ENCODE data around the gene PLD3. TPM values are rescaled to one million over a fixed set of nuclear protein-coding genes. Genes with fewer than 3 reads are reported as not detected.
A peak's percentile ranks its signal among the peaks of the same experiment; 100 is the strongest.

Gene PLD3
- total RNA-seq, 2 experiments from 2014 or later, result 109 to 114 TPM

DNA sequence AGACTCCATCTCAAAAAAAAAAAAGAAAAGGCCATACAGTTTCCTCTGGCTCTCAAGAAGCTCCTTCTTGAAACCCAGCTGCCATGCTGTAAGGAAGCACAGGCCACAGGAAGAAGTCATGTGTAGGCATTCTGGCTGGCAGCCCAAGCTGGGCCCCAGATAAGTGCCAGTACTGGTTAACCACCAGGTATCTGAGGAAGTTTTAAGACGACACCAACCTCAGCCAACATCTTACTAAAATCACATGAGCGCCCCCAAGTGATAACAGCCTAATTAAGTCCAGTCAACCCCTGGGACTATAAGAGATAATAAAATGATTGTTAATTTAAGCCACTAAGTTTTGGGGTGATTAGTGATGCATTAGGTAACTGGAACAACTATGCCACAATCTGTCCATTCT lies 36.0 kb upstream of the PLD3 start:
- Histone ChIP-seq H3K9me2 (ENCODE audit: insufficient read depth, low read length) (no peaks in the 10 kb centered on the region), H3K36me3 (ENCODE audit: insufficient read depth, low read length) (peaks cover 19% of the 10 kb centered on the region; the same call in 1 of the 2 replicates), H2AFZ (ENCODE audit: low read length) (no peak overlapping the region), H4K20me1 (ENCODE audit: insufficient read depth, low read length) (no peaks in the 10 kb centered on the region), H3K4me2 (ENCODE audit: low read length) (no peak overlapping the region), H3K4me3 (ENCODE audit: low read depth, low read length, poor library complexity, severe bottlenecking) (no peak overlapping the region), H3K9me3 (ENCODE audit: low read length) (no peaks in the 10 kb centered on the region), H3K4me1 (ENCODE audit: insufficient read depth, low read length, poor library complexity, severe bottlenecking) (no peaks in the 10 kb centered on the region), H3K79me2 (ENCODE audit: insufficient read depth, low read depth, low read length) (no peaks in the 10 kb centered on the region), H3K27ac (ENCODE audit: low read depth, low read length, poor library complexity, severe bottlenecking) (no peak overlapping the region)
- intact Hi-C loops (cut with micrococcal nuclease; ENCODE audit: unreplicated experiment), result no loop called here
- ChIA-PET CTCF (ENCODE audit: unreplicated experiment) (no interaction called here), POLR2A (no interaction called here)
- TF ChIP-seq, protein P1, sequence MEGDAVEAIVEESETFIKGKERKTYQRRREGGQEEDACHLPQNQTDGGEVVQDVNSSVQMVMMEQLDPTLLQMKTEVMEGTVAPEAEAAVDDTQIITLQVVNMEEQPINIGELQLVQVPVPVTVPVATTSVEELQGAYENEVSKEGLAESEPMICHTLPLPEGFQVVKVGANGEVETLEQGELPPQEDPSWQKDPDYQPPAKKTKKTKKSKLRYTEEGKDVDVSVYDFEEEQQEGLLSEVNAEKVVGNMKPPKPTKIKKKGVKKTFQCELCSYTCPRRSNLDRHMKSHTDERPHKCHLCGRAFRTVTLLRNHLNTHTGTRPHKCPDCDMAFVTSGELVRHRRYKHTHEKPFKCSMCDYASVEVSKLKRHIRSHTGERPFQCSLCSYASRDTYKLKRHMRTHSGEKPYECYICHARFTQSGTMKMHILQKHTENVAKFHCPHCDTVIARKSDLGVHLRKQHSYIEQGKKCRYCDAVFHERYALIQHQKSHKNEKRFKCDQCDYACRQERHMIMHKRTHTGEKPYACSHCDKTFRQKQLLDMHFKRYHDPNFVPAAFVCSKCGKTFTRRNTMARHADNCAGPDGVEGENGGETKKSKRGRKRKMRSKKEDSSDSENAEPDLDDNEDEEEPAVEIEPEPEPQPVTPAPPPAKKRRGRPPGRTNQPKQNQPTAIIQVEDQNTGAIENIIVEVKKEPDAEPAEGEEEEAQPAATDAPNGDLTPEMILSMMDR (conservative IDR thresholded peaks at IDR 0.05; ENCODE audit: low read length), result peak; percentile 46
- TF ChIP-seq EZH2phosphoT487 (IDR thresholded peaks at IDR 0.05; ENCODE audit: borderline replicate concordance, low read depth, low read length), result no peak
- DNase-seq (ENCODE audit: low spot score), result peak; percentile 2
- no TSS peak for BruUV-seq (replicated peaks)

DNA sequence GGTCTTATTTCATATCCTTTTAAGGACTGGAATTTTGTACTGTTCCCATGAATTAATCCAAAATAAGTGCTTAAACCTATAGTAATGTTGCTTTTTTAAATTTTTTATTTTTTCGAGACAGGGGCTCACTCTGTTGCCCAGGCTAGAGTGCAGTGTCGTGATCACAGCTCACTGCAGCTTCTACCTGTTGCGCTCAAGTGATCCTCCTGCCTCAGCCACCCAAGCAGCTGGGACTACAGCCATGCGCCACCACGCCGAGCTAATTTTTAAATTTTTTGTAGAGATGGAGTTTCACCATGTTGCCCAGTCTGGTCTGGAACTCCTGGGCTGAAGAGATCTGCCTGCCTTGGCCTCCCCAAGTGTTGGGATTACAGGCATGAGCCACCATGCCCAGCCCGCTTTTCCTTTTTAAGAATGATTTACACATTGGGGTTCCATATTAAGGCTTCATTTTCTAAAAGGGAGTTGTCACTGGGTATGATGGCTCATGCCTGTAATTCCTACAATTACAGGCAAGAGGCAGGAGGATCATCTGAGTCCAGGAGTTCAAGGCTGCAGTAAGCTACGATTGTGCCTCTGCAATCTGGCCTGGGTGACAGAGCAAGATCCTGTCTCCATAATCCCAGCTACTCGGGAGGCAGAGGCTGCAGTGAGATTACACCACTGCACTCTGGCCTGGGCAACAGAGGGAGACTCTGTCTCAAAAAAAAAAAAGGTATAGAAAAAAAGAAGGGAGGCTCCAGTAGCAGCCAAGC lies 35.1 kb upstream of the PLD3 start:
- no peak overlapping the region for H3K4me3 ChIP-seq (ENCODE audit: low read depth, low read length, poor library complexity, severe bottlenecking)
- no peak overlapping the region for H3K4me2 ChIP-seq (ENCODE audit: low read length)
- H3K27ac ChIP-seq (ENCODE audit: low read depth, low read length, poor library complexity, severe bottlenecking), result no peak overlapping the region
- no peak overlapping the region for H2AFZ ChIP-seq (ENCODE audit: low read length)
- no peaks in the 10 kb centered on the region for H3K79me2 ChIP-seq (ENCODE audit: insufficient read depth, low read depth, low read length)
- no peaks in the 10 kb centered on the region for H4K20me1 ChIP-seq (ENCODE audit: insufficient read depth, low read length)
- peaks cover 22% of the 10 kb centered on the region for H3K36me3 ChIP-seq (ENCODE audit: insufficient read depth, low read length)
- H3K9me3 ChIP-seq (ENCODE audit: low read length), result no peaks in the 10 kb centered on the region
- H3K4me1 ChIP-seq (ENCODE audit: insufficient read depth, low read length, poor library complexity, severe bottlenecking), result no peaks in the 10 kb centered on the region
- DNase-seq (ENCODE audit: low spot score), result no peak
- POLR2A ChIA-PET, result no interaction called here
- BruUV-seq (replicated peaks), result no TSS peak
- intact Hi-C loops (cut with micrococcal nuclease; ENCODE audit: unreplicated experiment), result no loop called here
- CTCF ChIA-PET (ENCODE audit: unreplicated experiment), result no interaction called here
- TF ChIP-seq, protein P1 (conservative IDR thresholded peaks at IDR 0.05; ENCODE audit: low read length), result no peak
- TF ChIP-seq EZH2phosphoT487 (IDR thresholded peaks at IDR 0.05; ENCODE audit: borderline replicate concordance, low read depth, low read length), result no peak
- H3K9me2 ChIP-seq (ENCODE audit: insufficient read depth, low read length), result no peaks in the 10 kb centered on the region

DNA sequence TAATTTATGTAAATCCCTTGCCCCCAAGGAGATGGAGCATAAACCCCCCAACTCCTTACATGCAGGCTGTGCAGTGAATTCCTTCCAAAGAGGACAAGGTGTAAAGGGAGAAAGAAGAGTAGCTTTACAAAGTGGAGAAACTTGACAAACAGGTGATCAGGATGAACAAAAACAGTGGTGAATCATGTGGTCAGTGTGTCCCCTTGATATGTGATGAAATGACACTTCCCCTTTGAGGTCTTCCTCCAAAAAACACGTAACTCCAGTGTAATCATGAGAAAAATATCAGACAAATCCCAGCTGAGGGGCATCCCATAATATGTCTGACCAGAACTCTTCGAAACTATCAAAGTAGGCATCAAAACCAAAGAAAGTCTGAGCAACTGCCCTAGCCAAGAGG lies 33.8 kb upstream of the PLD3 start:
- no peaks in the 10 kb centered on the region for H3K4me1 ChIP-seq (ENCODE audit: insufficient read depth, low read length, poor library complexity, severe bottlenecking)
- no peaks in the 10 kb centered on the region for H3K9me2 ChIP-seq (ENCODE audit: insufficient read depth, low read length)
- no peaks in the 10 kb centered on the region for H3K9me3 ChIP-seq (ENCODE audit: low read length)
- H3K36me3 ChIP-seq (ENCODE audit: insufficient read depth, low read length), result peaks cover 28% of the 10 kb centered on the region
- no peak overlapping the region for H3K27ac ChIP-seq (ENCODE audit: low read depth, low read length, poor library complexity, severe bottlenecking)
- POLR2A ChIA-PET, result interaction anchor here (0.7 kb wide), 1 partner anchor 8 kb away, joined by 3 read pairs; no protein-coding TSS in a partner anchor
- H3K4me3 ChIP-seq (ENCODE audit: low read depth, low read length, poor library complexity, severe bottlenecking), result no peak overlapping the region
- H3K4me2 ChIP-seq (ENCODE audit: low read length), result no peak overlapping the region
- CTCF ChIA-PET (ENCODE audit: unreplicated experiment), result no interaction called here
- no peak overlapping the region for H2AFZ ChIP-seq (ENCODE audit: low read length)
- no peaks in the 10 kb centered on the region for H3K79me2 ChIP-seq (ENCODE audit: insufficient read depth, low read depth, low read length)
- intact Hi-C loops (cut with micrococcal nuclease; ENCODE audit: unreplicated experiment), result no loop called here
- no peaks in the 10 kb centered on the region for H4K20me1 ChIP-seq (ENCODE audit: insufficient read depth, low read length)
- BruUV-seq (replicated peaks), result no TSS peak
- no peak for DNase-seq (ENCODE audit: low spot score)
- TF ChIP-seq, protein P1 (conservative IDR thresholded peaks at IDR 0.05; ENCODE audit: low read length), result no peak
